Astrocyte (in vitro differentiated cells and primary cell): ENCODE data around the gene VOPP1.

ENCODE experiments used
- CTCF ChIP-seq: IDR thresholded peaks from 2 replicates; pipeline ENCODE4 v1.5.1; 2011; ENCODE audit warnings: low read depth, mild to moderate bottlenecking, inconsistent platforms, low read length, moderate library complexity; ENCODE audit not compliant: insufficient read depth
- EZH2 ChIP-seq: IDR thresholded peaks from 2 replicates; pipeline ENCODE4 v1.6.1; 2012; ENCODE audit warnings: mild to moderate bottlenecking, low read length, inconsistent platforms; ENCODE audit not compliant: insufficient read depth

- TF ChIP-seq CTCF (no peak), EZH2 (no peak)
Observed at GRCh38 chr7:55563596-55564325, 8.5 kb downstream of the VOPP1 start.
